SK-N-SH treated with all-trans-retinoic acid at 6 μM for 48 hours (cell line): ENCODE data around the gene TRIM65.

Source experiments
- ATAC-seq: fragments of 200-7000 bp; cut with Tn5 transposase; 3 replicates; pipeline ENCODE4 v1.9.1; 2020; ENCODE audit warnings: mild to moderate bottlenecking, moderate library complexity
- ARNTL ChIP-seq: fragments of 450-650 bp; formaldehyde crosslinking; IDR thresholded peaks from 2 replicates; pipeline ENCODE4 v1.5.0; 2020; ENCODE audit warnings: low read depth, mild to moderate bottlenecking, moderate library complexity, borderline replicate concordance
- BACH2 ChIP-seq: fragments of 250-450 bp; sonication (Bioruptor Pico); IDR thresholded peaks from 2 replicates; pipeline ENCODE4 v1.9.0; 2021; ENCODE audit warnings: mild to moderate bottlenecking, borderline replicate concordance
- CREB5 ChIP-seq: fragments of 250-450 bp; sonication (Bioruptor Pico); IDR thresholded peaks from 2 replicates; pipeline ENCODE4 v1.5.1; 2020; ENCODE audit warnings: low read depth, mild to moderate bottlenecking, moderate library complexity
- ESRRG ChIP-seq: fragments of 250-450 bp; sonication (Bioruptor Pico); IDR thresholded peaks from 2 replicates; pipeline ENCODE4 v1.6.1; 2021; ENCODE audit warnings: mild to moderate bottlenecking
- GLIS3 ChIP-seq: fragments of 250-450 bp; sonication (Bioruptor Pico); IDR thresholded peaks from 2 replicates; pipeline ENCODE4 v1.5.0; 2020; ENCODE audit warnings: mild to moderate bottlenecking, moderate library complexity
- ISL1 ChIP-seq: fragments of 250-450 bp; sonication (Bioruptor Pico); IDR thresholded peaks from 2 replicates; pipeline ENCODE4 v2.1.2; 2022; ENCODE audit warnings: mild to moderate bottlenecking, moderate library complexity
- OSR1 ChIP-seq: fragments of 250-450 bp; sonication (Bioruptor Pico); IDR thresholded peaks from 2 replicates; pipeline ENCODE4 v1.8.0; 2022; ENCODE audit warnings: moderate library complexity, mild to moderate bottlenecking, inconsistent platforms
- PATZ1 ChIP-seq: fragments of 250-450 bp; sonication (Bioruptor Pico); IDR thresholded peaks from 2 replicates; pipeline ENCODE4 v1.8.0; 2020; ENCODE audit warnings: mild to moderate bottlenecking, moderate library complexity, borderline replicate concordance
- POU6F1 ChIP-seq: fragments of 250-450 bp; sonication (Bioruptor Pico); IDR thresholded peaks from 2 replicates; pipeline ENCODE4 v1.8.0; 2021; ENCODE audit warnings: low read depth, mild to moderate bottlenecking, moderate library complexity, borderline replicate concordance
- RARB ChIP-seq: fragments of 250-450 bp; sonication (Bioruptor Pico); IDR thresholded peaks from 2 replicates; pipeline ENCODE4 v1.8.0; 2021; ENCODE audit warnings: mild to moderate bottlenecking, moderate library complexity
- SNAI2 ChIP-seq: fragments of 250-450 bp; sonication (Bioruptor Pico); IDR thresholded peaks from 2 replicates; pipeline ENCODE4 v1.5.0; 2020; ENCODE audit warnings: mild to moderate bottlenecking, moderate library complexity
- TOX ChIP-seq: fragments of 250-450 bp; sonication (Bioruptor Pico); IDR thresholded peaks from 2 replicates; pipeline ENCODE4 v1.8.0; 2021; ENCODE audit warnings: mild to moderate bottlenecking, moderate library complexity, borderline replicate concordance
- ZC3H10 ChIP-seq: fragments of 250-450 bp; sonication (Bioruptor Pico); IDR thresholded peaks from 2 replicates; pipeline ENCODE4 v1.5.1; 2021; ENCODE audit warnings: mild to moderate bottlenecking, moderate library complexity
- ZFP3 ChIP-seq: fragments of 250-450 bp; sonication (Bioruptor Pico); IDR thresholded peaks from 2 replicates; pipeline ENCODE4 v1.5.0; 2020; ENCODE audit warnings: mild to moderate bottlenecking, moderate library complexity
- ZFP30 ChIP-seq: fragments of 450-650 bp; formaldehyde crosslinking; IDR thresholded peaks from 2 replicates; pipeline ENCODE4 v1.5.0; 2022; ENCODE audit warnings: mild to moderate bottlenecking, moderate library complexity
- ZNF565 ChIP-seq: fragments of 450-650 bp; formaldehyde crosslinking; conservative IDR thresholded peaks from 2 replicates; pipeline ENCODE4 v1.5.0; 2020; ENCODE audit warnings: low read depth, mild to moderate bottlenecking, moderate library complexity
- ZNF70 ChIP-seq: fragments of 450-650 bp; formaldehyde crosslinking; IDR thresholded peaks from 2 replicates; pipeline ENCODE4 v1.5.0; 2020; ENCODE audit warnings: mild to moderate bottlenecking, moderate library complexity
- TF ChIP-seq, protein P1 (sequence below): fragments of 250-450 bp; sonication (Bioruptor Pico); IDR thresholded peaks from 2 replicates; pipeline ENCODE4 v1.5.1; 2021; ENCODE audit warnings: mild to moderate bottlenecking, moderate library complexity

The TRIM65 gene

DNA sequence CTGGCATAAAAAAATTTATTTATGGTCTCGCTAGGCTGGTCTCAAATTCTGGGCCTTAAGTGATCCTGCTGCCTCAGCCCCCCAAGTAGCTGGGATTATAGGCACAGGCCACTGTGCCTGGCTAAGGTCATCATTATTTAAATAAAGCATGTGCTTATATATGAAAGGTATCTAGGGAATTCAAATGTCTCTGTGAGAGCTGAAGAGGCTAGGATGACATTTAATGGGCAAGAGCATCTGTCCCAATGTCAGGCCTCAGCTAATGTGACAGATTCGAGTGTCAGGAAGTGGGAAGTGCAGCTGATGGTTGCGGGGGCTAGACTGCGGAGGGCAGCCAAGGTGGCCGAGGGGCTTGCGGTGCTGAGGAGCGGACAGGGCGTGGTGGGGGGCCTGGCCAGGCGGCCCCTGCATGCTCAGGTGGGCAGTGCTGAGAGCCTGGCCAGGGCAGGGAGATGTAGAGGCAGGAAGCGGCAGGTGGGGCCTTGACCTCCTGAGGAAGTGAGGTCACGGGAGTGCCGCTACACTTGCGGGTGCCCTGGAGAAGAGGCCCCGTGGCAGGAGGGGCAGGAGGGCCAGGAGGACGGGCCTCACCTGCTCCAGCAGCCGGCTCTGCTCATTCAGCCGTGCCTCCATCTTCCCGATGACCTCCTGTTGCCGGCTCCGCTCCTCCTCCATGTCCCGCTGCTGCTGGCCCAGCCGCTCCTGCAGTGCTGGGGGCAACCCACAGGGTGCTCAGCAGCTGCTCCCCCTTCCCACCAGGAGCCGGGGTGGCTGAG is 20.6 kb upstream of the TRIM65 start:
- TF ChIP-seq GLIS3, result no peak
- ATAC-seq, result no peak

- no peak for ATAC-seq
- no peak for TF ChIP-seq GLIS3
- no peak for TF ChIP-seq ISL1
- no peak for TF ChIP-seq ZFP3 (CRISPR knock-in tag)
- TF ChIP-seq SNAI2, result no peak
- no peak for TF ChIP-seq ZNF70 (CRISPR knock-in tag)
- no peak for TF ChIP-seq CREB5
- TF ChIP-seq POU6F1, result no peak
- no peak for TF ChIP-seq ESRRG
- no peak for TF ChIP-seq OSR1 (CRISPR knock-in tag)
- no peak for TF ChIP-seq TOX (CRISPR knock-in tag)
- TF ChIP-seq RARB (CRISPR knock-in tag), result no peak
- TF ChIP-seq, protein P1, sequence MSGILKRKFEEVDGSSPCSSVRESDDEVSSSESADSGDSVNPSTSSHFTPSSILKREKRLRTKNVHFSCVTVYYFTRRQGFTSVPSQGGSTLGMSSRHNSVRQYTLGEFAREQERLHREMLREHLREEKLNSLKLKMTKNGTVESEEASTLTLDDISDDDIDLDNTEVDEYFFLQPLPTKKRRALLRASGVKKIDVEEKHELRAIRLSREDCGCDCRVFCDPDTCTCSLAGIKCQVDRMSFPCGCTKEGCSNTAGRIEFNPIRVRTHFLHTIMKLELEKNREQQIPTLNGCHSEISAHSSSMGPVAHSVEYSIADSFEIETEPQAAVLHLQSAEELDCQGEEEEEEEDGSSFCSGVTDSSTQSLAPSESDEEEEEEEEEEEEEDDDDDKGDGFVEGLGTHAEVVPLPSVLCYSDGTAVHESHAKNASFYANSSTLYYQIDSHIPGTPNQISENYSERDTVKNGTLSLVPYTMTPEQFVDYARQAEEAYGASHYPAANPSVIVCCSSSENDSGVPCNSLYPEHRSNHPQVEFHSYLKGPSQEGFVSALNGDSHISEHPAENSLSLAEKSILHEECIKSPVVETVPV, result no peak
Observed at GRCh38 chr17:75915268-75915667, 18.5 kb upstream of the TRIM65 start.

DNA sequence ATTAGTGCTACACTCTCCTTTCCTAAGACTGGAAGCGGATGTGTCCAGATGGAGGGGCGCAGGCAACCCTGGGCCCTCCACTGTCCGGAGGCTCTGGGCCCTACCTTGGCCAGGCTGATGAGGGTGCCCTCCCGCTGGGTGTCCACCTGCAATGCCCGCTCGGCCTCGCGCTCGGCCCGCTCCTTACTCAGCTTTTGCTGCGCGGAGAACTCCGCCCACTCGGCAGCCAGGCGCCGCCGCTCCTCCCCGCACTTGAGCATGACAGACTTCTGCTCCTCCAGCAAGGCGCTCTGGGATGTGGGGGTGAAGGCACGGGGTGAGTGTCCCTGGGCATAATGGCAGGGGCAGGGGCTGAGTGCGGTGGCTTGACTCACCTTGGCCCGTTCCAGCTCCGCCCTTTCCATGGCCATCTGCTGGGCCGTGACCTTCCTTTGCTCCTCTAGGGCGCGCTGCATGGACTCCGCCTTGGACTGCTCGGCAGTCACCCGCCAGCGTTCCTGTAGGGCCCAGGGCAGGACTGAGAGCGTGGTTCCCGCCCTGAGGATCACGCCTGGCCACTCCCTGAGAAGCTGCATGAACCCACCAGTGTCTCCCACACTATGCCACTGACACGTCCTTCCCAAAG is 18.0 kb upstream of the TRIM65 start:
- ATAC-seq, result no peak
- no peak for TF ChIP-seq ZNF565 (CRISPR knock-in tag)
- no peak for TF ChIP-seq ESRRG
- TF ChIP-seq ARNTL (CRISPR knock-in tag), result no peak
- TF ChIP-seq CREB5, result no peak
- no peak for TF ChIP-seq ZNF70 (CRISPR knock-in tag)

DNA sequence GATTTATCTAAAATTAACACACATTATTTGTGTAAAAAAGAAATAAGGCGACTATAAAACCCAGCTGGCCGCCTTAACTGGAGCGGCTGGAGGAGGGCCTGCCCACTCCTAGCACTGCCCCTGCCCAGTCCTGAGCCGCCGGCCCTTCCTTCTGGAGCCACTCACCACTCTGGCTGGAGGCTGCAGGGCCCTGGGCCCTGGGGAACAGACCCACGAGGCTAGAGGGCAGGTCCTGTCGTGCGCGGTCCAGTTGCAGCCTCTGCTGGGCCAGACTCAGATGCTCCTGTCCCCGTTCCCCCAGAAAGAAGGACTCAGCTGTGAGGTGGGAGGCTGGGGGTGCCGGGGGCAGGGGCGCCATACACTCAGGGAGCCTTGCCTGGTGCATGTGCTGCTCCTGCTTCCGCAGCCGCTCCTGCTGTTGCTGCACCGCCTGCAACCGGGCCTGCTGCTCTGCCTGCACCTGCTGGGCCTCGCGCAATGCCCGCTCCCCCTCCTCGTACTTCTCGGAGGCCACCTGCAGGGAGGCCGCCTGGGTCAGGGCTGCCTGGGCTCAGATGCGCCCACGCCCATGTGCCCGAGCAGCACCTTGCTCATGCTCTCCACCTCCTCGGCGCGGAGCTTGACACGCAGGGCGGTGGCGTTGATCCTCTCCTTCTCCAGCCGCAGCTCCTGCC is 16.9 kb upstream of the TRIM65 start:
- TF ChIP-seq ZC3H10 (CRISPR knock-in tag), result no peak
- no peak for TF ChIP-seq ARNTL (CRISPR knock-in tag)
- TF ChIP-seq ISL1, result no peak
- TF ChIP-seq ZNF70 (CRISPR knock-in tag), result no peak
- TF ChIP-seq PATZ1, result no peak
- TF ChIP-seq, protein P1, result no peak
- TF ChIP-seq OSR1 (CRISPR knock-in tag), result no peak
- no peak for TF ChIP-seq ZFP30 (CRISPR knock-in tag)
- TF ChIP-seq ZNF565 (CRISPR knock-in tag), result no peak
- no peak for TF ChIP-seq ESRRG
- no peak for TF ChIP-seq BACH2 (CRISPR knock-in tag)
- no peak for TF ChIP-seq RARB (CRISPR knock-in tag)
- no peak for TF ChIP-seq GLIS3
- no peak for TF ChIP-seq CREB5
- no peak for TF ChIP-seq SNAI2
- no peak for ATAC-seq
